ENCODE measurements around the gene HOXD3. TPM values are rescaled to one million over a fixed set of nuclear protein-coding genes. Genes with fewer than 3 reads are reported as not detected.

The HOXD3 gene
- total RNA-seq, result 10 to 100 TPM in 1 of 2 donors, 1 to 10 TPM in 1; 7.3 to 11.2 TPM
- 10 to 100 TPM; 18.1 to 23.0 TPM for polyA plus RNA-seq (ENCODE audit: insufficient read length in 2 of 2)
- long read RNA-seq, donor 1, partial matches to known transcripts, result 0 of 4 reads
- long read RNA-seq, donor 1, other reads (novel, unspliced or antisense), result 0 of 4 reads
- long read RNA-seq, donor 2, result 0 reads
- long read RNA-seq, donor 3, result 0 reads
- long read RNA-seq, donor 4, result 0 reads

DNA sequence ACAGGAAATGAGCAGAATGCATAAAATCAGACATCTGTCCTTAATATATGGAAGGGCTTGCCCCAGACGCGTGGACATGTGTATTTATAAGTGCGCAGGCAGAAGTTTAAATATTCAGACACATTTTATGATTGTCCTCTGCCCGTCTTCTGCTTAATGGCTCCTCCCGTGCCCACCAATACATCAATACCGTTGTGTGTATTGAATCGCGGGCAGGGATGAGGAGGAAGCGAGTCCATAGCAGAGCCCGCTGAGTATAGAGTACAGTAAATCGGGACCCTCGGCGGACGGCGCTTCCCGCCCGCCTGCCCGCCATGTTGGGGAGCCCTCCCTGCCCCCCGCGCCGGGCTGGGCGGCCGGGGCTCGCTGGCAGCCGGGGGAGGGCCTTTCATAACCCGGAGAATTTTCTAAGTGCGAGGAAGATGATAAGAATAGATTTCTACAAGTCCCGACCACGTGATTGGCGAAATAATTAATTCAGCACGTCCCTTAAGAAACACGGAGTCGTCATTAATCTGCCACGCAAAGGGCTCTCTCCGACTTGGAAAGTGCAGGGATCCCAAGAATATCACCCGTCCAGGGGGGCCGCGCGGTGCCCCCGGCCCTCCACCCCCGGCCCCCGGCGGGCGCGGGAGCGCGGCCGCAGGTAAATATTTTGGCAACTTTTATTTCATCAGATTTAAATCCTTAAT lies at the start of gene HOXD3:
HOXD3 (plus strand) TSS at position 501 of the 692 bp plus-strand sequence. CDS start 11,808 bp downstream, outside the sequence.
- Histone ChIP-seq H3K4me1 (ENCODE audit: control insufficient read depth, insufficient read depth, low read length) (peaks cover 62% of the 10 kb centered on the region), H3K4me3 (ENCODE audit: low read depth, low read length) (peak within 1 kb of the TSS; percentile 30), H3K36me3 (ENCODE audit: control insufficient read depth, insufficient read depth, low read length) (peaks cover 48% of the 10 kb centered on the region), H3K27me3 (ENCODE audit: control insufficient read depth, insufficient read depth, low read length) (peaks cover 29% of the 10 kb centered on the region), H3K9me3 (ENCODE audit: control insufficient read depth, insufficient read depth, low read length) (no peaks in the 10 kb centered on the region), H3K27ac (ENCODE audit: low read depth, low read length) (peak within 1 kb of the TSS; percentile 73)
- peak in 1 of 6 donors; percentile 82 for DNase-seq (ENCODE audit: low read depth in 4 of 6, low spot score in 6 of 6)
- 4% methylated on average over 29 of the region's 48 CpGs for WGBS (ENCODE audit: insufficient coverage)

DNA sequence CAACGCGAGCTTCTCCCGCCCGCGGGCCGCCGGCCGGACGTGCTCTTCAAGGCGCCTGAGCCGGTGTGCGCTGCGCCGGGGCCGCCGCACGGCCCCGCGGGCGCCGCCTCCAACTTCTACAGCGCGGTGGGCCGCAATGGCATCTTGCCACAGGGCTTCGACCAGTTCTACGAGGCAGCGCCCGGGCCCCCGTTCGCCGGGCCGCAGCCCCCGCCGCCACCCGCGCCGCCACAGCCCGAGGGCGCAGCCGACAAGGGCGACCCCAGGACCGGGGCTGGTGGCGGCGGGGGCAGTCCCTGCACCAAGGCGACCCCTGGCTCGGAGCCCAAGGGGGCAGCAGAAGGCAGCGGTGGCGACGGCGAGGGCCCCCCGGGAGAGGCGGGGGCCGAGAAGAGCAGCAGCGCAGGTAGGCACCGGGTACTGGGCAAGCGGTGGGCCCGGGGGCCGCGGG lies 49.4 kb upstream of the HOXD3 start:
- Histone ChIP-seq H3K9me3 (ENCODE audit: control insufficient read depth, insufficient read depth, low read length) (no peaks in the 10 kb centered on the region), H3K27me3 (ENCODE audit: control insufficient read depth, insufficient read depth, low read length) (peaks cover 97% of the 10 kb centered on the region), H3K4me1 (ENCODE audit: control insufficient read depth, insufficient read depth, low read length) (peaks cover 41% of the 10 kb centered on the region), H3K4me3 (ENCODE audit: low read depth, low read length) (no peak overlapping the region), H3K27ac (ENCODE audit: low read depth, low read length) (no peak overlapping the region), H3K36me3 (ENCODE audit: control insufficient read depth, insufficient read depth, low read length) (no peaks in the 10 kb centered on the region)
- DNase-seq (ENCODE audit: low read depth in 4 of 6, low spot score in 6 of 6), result no peak
- under 1% methylated on average over 53 of the region's 59 CpGs for WGBS (ENCODE audit: insufficient coverage)

GRCh38 chr2:176109192-176109901 lies 47.8 kb upstream of the HOXD3 start:
- peaks cover 97% of the 10 kb centered on the region for H3K27me3 ChIP-seq (ENCODE audit: control insufficient read depth, insufficient read depth, low read length)
- H3K27ac ChIP-seq (ENCODE audit: low read depth, low read length), result peak overlapping the region; percentile 52
- H3K36me3 ChIP-seq (ENCODE audit: control insufficient read depth, insufficient read depth, low read length), result no peaks in the 10 kb centered on the region
- DNase-seq (ENCODE audit: low read depth in 4 of 6, low spot score in 6 of 6), result no peak
- peak overlapping the region; percentile 16 for H3K4me3 ChIP-seq (ENCODE audit: low read depth, low read length)
- no peaks in the 10 kb centered on the region for H3K9me3 ChIP-seq (ENCODE audit: control insufficient read depth, insufficient read depth, low read length)
- H3K4me1 ChIP-seq (ENCODE audit: control insufficient read depth, insufficient read depth, low read length), result peaks cover 42% of the 10 kb centered on the region
- WGBS (ENCODE audit: insufficient coverage), result 9% methylated on average over 10 of the region's 26 CpGs

DNA sequence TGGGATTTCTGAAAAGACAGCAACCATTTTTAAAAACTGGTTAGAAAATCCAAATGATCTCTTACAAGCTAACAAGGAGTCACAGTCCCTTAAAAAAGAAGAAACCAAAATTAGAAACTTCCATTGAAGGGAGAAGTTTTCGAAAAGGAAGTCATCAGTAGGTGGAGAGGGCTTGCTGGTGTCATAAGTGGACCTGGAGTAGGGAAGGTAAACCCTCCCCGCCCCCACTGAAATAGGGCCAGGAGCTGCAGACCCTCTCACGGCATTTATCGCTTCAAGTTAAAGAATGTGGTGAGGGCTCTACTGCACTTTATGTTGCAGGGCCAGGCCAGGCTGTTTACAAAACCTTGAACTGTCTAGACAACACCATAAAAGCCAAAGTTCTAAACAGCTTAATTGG lies 47.2 kb upstream of the HOXD3 start:
- H3K4me1 ChIP-seq (ENCODE audit: control insufficient read depth, insufficient read depth, low read length), result peaks cover 36% of the 10 kb centered on the region
- H3K27me3 ChIP-seq (ENCODE audit: control insufficient read depth, insufficient read depth, low read length), result peaks cover 97% of the 10 kb centered on the region
- 40% methylated on average over 1 of the region's 4 CpGs for WGBS (ENCODE audit: insufficient coverage)

GRCh38 chr2:176110415-176111308 lies 46.4 kb upstream of the HOXD3 start:
- 14% methylated on average over 1 of the region's 7 CpGs for WGBS (ENCODE audit: insufficient coverage)
- H3K27me3 ChIP-seq (ENCODE audit: control insufficient read depth, insufficient read depth, low read length), result peaks cover 97% of the 10 kb centered on the region
- H3K27ac ChIP-seq (ENCODE audit: low read depth, low read length), result no peak overlapping the region
- peak overlapping the region; percentile 16 for H3K4me3 ChIP-seq (ENCODE audit: low read depth, low read length)
- no peaks in the 10 kb centered on the region for H3K9me3 ChIP-seq (ENCODE audit: control insufficient read depth, insufficient read depth, low read length)
- peaks cover 35% of the 10 kb centered on the region for H3K4me1 ChIP-seq (ENCODE audit: control insufficient read depth, insufficient read depth, low read length)
- no peak for DNase-seq (ENCODE audit: low read depth in 4 of 6, low spot score in 6 of 6)
- H3K36me3 ChIP-seq (ENCODE audit: control insufficient read depth, insufficient read depth, low read length), result no peaks in the 10 kb centered on the region

More for the DNA sequence above, 47.2 kb upstream of the HOXD3 start:
- Histone ChIP-seq H3K36me3 (ENCODE audit: control insufficient read depth, insufficient read depth, low read length) (no peaks in the 10 kb centered on the region), H3K27ac (ENCODE audit: low read depth, low read length) (peak overlapping the region; percentile 40), H3K4me3 (ENCODE audit: low read depth, low read length) (peak overlapping the region; percentile 16), H3K9me3 (ENCODE audit: control insufficient read depth, insufficient read depth, low read length) (no peaks in the 10 kb centered on the region)
- DNase-seq (ENCODE audit: low read depth in 4 of 6, low spot score in 6 of 6), result no peak

GRCh38 chr2:176111309-176111663 lies 45.8 kb upstream of the HOXD3 start:
- DNase-seq (ENCODE audit: low read depth in 4 of 6, low spot score in 6 of 6), result peak in 3 of 6 donors; percentile 76 to 92 (median 87)
- H3K4me1 ChIP-seq (ENCODE audit: control insufficient read depth, insufficient read depth, low read length), result peaks cover 41% of the 10 kb centered on the region
- H3K27me3 ChIP-seq (ENCODE audit: control insufficient read depth, insufficient read depth, low read length), result peaks cover 97% of the 10 kb centered on the region
- no peaks in the 10 kb centered on the region for H3K9me3 ChIP-seq (ENCODE audit: control insufficient read depth, insufficient read depth, low read length)
- H3K4me3 ChIP-seq (ENCODE audit: low read depth, low read length), result peak overlapping the region; percentile 0
- WGBS (ENCODE audit: insufficient coverage), result under 1% methylated on average over 14 of the region's 16 CpGs
- H3K36me3 ChIP-seq (ENCODE audit: control insufficient read depth, insufficient read depth, low read length), result no peaks in the 10 kb centered on the region
- no peak overlapping the region for H3K27ac ChIP-seq (ENCODE audit: low read depth, low read length)

DNA sequence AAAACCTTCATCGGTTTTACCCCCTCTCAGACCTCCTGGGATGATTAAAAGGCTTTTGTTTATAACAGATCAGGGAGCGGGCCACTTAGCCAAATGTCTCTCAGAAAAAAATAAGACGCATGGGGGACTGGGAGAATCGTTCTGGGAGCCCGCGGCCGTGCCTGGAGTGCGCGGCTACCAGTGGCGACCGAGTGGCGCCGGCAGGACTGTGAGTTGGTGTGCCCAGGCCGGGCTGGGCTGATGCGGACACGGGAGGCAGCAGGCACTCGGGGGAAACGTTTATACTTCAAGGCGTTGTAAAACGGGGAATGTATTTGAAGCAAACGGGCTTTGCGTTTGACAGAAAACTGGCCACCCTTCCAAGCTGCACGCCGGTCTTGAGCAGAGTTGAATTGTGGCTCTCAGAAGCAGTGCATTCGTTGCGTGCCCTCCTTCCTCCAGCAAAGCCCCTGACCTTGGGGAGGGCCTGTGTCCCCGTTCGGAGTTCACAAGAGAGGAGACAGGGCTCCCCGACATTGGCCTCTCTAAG lies 45.2 kb upstream of the HOXD3 start:
- WGBS (ENCODE audit: insufficient coverage), result 5% methylated on average over 27 of the region's 29 CpGs

GRCh38 chr2:176112375-176113302 lies 44.5 kb upstream of the HOXD3 start:
- Histone ChIP-seq H3K27me3 (ENCODE audit: control insufficient read depth, insufficient read depth, low read length) (peaks cover 100% of the 10 kb centered on the region), H3K36me3 (ENCODE audit: control insufficient read depth, insufficient read depth, low read length) (no peaks in the 10 kb centered on the region), H3K9me3 (ENCODE audit: control insufficient read depth, insufficient read depth, low read length) (no peaks in the 10 kb centered on the region), H3K4me3 (ENCODE audit: low read depth, low read length) (peak overlapping the region; percentile 18), H3K4me1 (ENCODE audit: control insufficient read depth, insufficient read depth, low read length) (peaks cover 40% of the 10 kb centered on the region), H3K27ac (ENCODE audit: low read depth, low read length) (peak overlapping the region; percentile 52)
- 7% methylated on average over 36 of the region's 40 CpGs for WGBS (ENCODE audit: insufficient coverage)
- no peak for DNase-seq (ENCODE audit: low read depth in 4 of 6, low spot score in 6 of 6)

More for the DNA sequence above, 45.2 kb upstream of the HOXD3 start:
- Histone ChIP-seq H3K4me3 (ENCODE audit: low read depth, low read length) (peak overlapping the region; percentile 18), H3K4me1 (ENCODE audit: control insufficient read depth, insufficient read depth, low read length) (peaks cover 39% of the 10 kb centered on the region), H3K9me3 (ENCODE audit: control insufficient read depth, insufficient read depth, low read length) (no peaks in the 10 kb centered on the region), H3K27me3 (ENCODE audit: control insufficient read depth, insufficient read depth, low read length) (peaks cover 98% of the 10 kb centered on the region), H3K36me3 (ENCODE audit: control insufficient read depth, insufficient read depth, low read length) (no peaks in the 10 kb centered on the region), H3K27ac (ENCODE audit: low read depth, low read length) (peak overlapping the region; percentile 52)
- DNase-seq (ENCODE audit: low read depth in 4 of 6, low spot score in 6 of 6), result no peak
